HepG2 (cell line): ENCODE measurements around the gene HAP1. TPM values are rescaled to one million over a fixed set of nuclear protein-coding genes. Genes with fewer than 3 reads are reported as not detected.
A peak's percentile ranks its signal among the peaks of the same experiment; 100 is the strongest.

Experiments
- AKAP8 ChIP-seq: sonication (generic); formaldehyde crosslinking; IDR thresholded peaks from 2 replicates; pipeline ENCODE4 v1.5.1; 2020; ENCODE audit warnings: mild to moderate bottlenecking, missing genetic modification reagents
- BRD4 ChIP-seq: sonication (generic); formaldehyde crosslinking; IDR thresholded peaks from 2 replicates; pipeline ENCODE4 v1.4.0; 2020; ENCODE audit warnings: missing genetic modification reagents
- ESRRA ChIP-seq: sonication (generic); formaldehyde crosslinking; IDR thresholded peaks from 2 replicates; pipeline ENCODE4 v1.5.1; 2020; ENCODE audit warnings: mild to moderate bottlenecking, low read depth, missing genetic modification reagents
- GPN1 ChIP-seq: sonication (generic); formaldehyde crosslinking; IDR thresholded peaks from 2 replicates; pipeline ENCODE4 v1.5.1; 2020; ENCODE audit warnings: missing genetic modification reagents, borderline replicate concordance
- IKZF4 ChIP-seq: sonication (generic); formaldehyde crosslinking; IDR thresholded peaks from 2 replicates; pipeline ENCODE4 v1.5.1; 2020; ENCODE audit warnings: borderline replicate concordance, mild to moderate bottlenecking, low read depth, missing genetic modification reagents; ENCODE audit errors: not compliant biosample characterization
- MAFK ChIP-seq, 2 experiments: IDR thresholded peaks in 1 of 2; conservative IDR thresholded peaks in 1 of 2; 2 replicates each; pipeline ENCODE4 v1.6.1; 2011; ENCODE audit warnings: improper control_type of control experiment in 2 of 2, low read length in 2 of 2
- MAZ ChIP-seq, 2 experiments: sonication (generic) in 1 of 2; formaldehyde crosslinking in 1 of 2; IDR thresholded peaks; 2 replicates each; pipeline versions ENCODE4 v1.5.0 to v1.6.1; 2012 to 2020; ENCODE audit warnings: low read depth in 2 of 2, mild to moderate bottlenecking in 2 of 2, borderline replicate concordance in 1 of 2, improper control_type of control experiment in 1 of 2, low read length in 1 of 2, missing genetic modification reagents in 1 of 2, moderate library complexity in 1 of 2
- NR2C2 ChIP-seq: sonication (generic); formaldehyde crosslinking; IDR thresholded peaks from 2 replicates; pipeline ENCODE4 v1.4.0; 2020; ENCODE audit warnings: missing genetic modification reagents, mild to moderate bottlenecking, moderate library complexity, borderline replicate concordance
- PHB2 ChIP-seq: fragments of 450-650 bp; IDR thresholded peaks from 2 replicates; pipeline ENCODE4 v1.6.1; 2018; ENCODE audit not compliant: partially characterized antibody
- RXRB ChIP-seq: IDR thresholded peaks from 2 replicates; pipeline ENCODE4 v1.6.1; 2016; ENCODE audit warnings: borderline replicate concordance, missing genetic modification reagents, missing compliant biosample characterization
- SALL2 ChIP-seq: sonication (generic); formaldehyde crosslinking; IDR thresholded peaks from 2 replicates; pipeline ENCODE4 v1.8.1; 2023; ENCODE audit warnings: mild to moderate bottlenecking, missing genetic modification reagents, inconsistent platforms
- SP4 ChIP-seq: sonication (generic); formaldehyde crosslinking; IDR thresholded peaks from 2 replicates; pipeline ENCODE4 v1.8.1; 2023; ENCODE audit warnings: mild to moderate bottlenecking, missing genetic modification reagents
- STAT5B ChIP-seq: sonication (generic); formaldehyde crosslinking; IDR thresholded peaks from 2 replicates; pipeline ENCODE4 v1.4.0; 2020; ENCODE audit warnings: missing genetic modification reagents
- TBX3 ChIP-seq: fragments of 450-650 bp; IDR thresholded peaks from 2 replicates; pipeline ENCODE4 v1.6.1; 2017; ENCODE audit warnings: antibody characterized with exemption, mild to moderate bottlenecking, inconsistent platforms, borderline replicate concordance
- TEAD2 ChIP-seq: sonication (generic); formaldehyde crosslinking; IDR thresholded peaks from 2 replicates; pipeline ENCODE4 v1.9.0; 2021; ENCODE audit warnings: missing genetic modification reagents
- ZBTB21 ChIP-seq: sonication (generic); formaldehyde crosslinking; IDR thresholded peaks from 2 replicates; pipeline ENCODE4 v1.4.0; 2020; ENCODE audit warnings: missing genetic modification reagents
- ZKSCAN8 ChIP-seq: IDR thresholded peaks from 2 replicates; pipeline ENCODE4 v1.6.1; 2016; ENCODE audit warnings: borderline replicate concordance, missing genetic modification reagents, missing compliant biosample characterization
- ZNF263 ChIP-seq: sonication (generic); formaldehyde crosslinking; IDR thresholded peaks from 2 replicates; pipeline ENCODE4 v1.4.0; 2020; ENCODE audit warnings: missing genetic modification reagents
- ZNF317 ChIP-seq: sonication (generic); formaldehyde crosslinking; IDR thresholded peaks from 2 replicates; pipeline ENCODE4 v1.5.0; 2020; ENCODE audit warnings: mild to moderate bottlenecking, missing genetic modification reagents
- ZNF547 ChIP-seq: sonication (generic); formaldehyde crosslinking; IDR thresholded peaks from 2 replicates; pipeline ENCODE4 v1.5.1; 2020; ENCODE audit warnings: mild to moderate bottlenecking, missing genetic modification reagents
- ZNF674 ChIP-seq: sonication (generic); formaldehyde crosslinking; IDR thresholded peaks from 2 replicates; pipeline ENCODE4 v1.5.0; 2020; ENCODE audit warnings: low read depth, mild to moderate bottlenecking, missing genetic modification reagents
- ZNF703 ChIP-seq: sonication (generic); formaldehyde crosslinking; IDR thresholded peaks from 2 replicates; pipeline ENCODE4 v1.5.1; 2020; ENCODE audit warnings: missing genetic modification reagents, mild to moderate bottlenecking, moderate library complexity, borderline replicate concordance
- ZNF720 ChIP-seq: sonication (generic); formaldehyde crosslinking; IDR thresholded peaks from 2 replicates; pipeline ENCODE4 v1.4.0; 2020; ENCODE audit warnings: missing genetic modification reagents
- ZNF746 ChIP-seq: sonication (generic); formaldehyde crosslinking; IDR thresholded peaks from 2 replicates; pipeline ENCODE4 v1.8.0; 2022; ENCODE audit warnings: mild to moderate bottlenecking, missing genetic modification reagents
- ZNF790 ChIP-seq: sonication (generic); formaldehyde crosslinking; IDR thresholded peaks from 2 replicates; pipeline ENCODE4 v1.8.0; 2022; ENCODE audit warnings: missing genetic modification reagents, mild to moderate bottlenecking, borderline replicate concordance
- polyA plus RNA-seq, 8 experiments: library from polyadenylated mRNA; depleted of rRNA in 3 of 8; stranded (reverse) in 7 of 8; unstranded in 1 of 8; fragments of >200 nt; fragmentation: Illumina TruSeq in 4 of 8; extraction: Trizol in 4 of 8; gene quantifications; 2 replicates each; pipeline versions ENCODE4 v1.2.1 to v1.2.3, GENCODE V29; 2011 to 2016; ENCODE audit warnings: low read depth in 4 of 8, missing spikeins in 1 of 8, mixed read lengths in 1 of 8; ENCODE audit not compliant: insufficient read depth in 1 of 8
- total RNA-seq, 5 experiments: library from RNA; depleted of rRNA; stranded (reverse); fragments of >200 nt; fragmentation: Illumina TruSeq; extraction: Trizol; gene quantifications; 2 replicates each; pipeline ENCODE4 v1.2.3, GENCODE V29; 2016; ENCODE audit warnings: low read depth in 1 of 5
- TF ChIP-seq, protein P1 (sequence below): sonication (generic); formaldehyde crosslinking; IDR thresholded peaks from 2 replicates; pipeline ENCODE4 v1.8.1; 2023; ENCODE audit warnings: mild to moderate bottlenecking, missing genetic modification reagents
- TF ChIP-seq, protein P2 (sequence below): sonication (generic); formaldehyde crosslinking; IDR thresholded peaks from 2 replicates; pipeline ENCODE4 v1.4.0; 2020; ENCODE audit warnings: missing genetic modification reagents

Gene HAP1
- total and polyA plus RNA-seq, 2 of the 13 experiments (the other 11 are each of a cell fraction or from before 2014, with no cell fraction given), result 0.07 TPM

- TF ChIP-seq ZNF317 (CRISPR knock-in tag) (0 out of 2 replicates have a peak, but pooled peaks have one; percentile 17), ZNF746 (CRISPR knock-in tag) (no peak), RXRB (CRISPR knock-in tag) (no peak), ZNF703 (CRISPR knock-in tag) (no peak), ZNF720 (CRISPR knock-in tag) (no peak), ZNF790 (CRISPR knock-in tag) (peak; percentile 82; the same call in 1 of the 2 replicates), ZKSCAN8 (no peak), BRD4 (CRISPR knock-in tag) (no peak), ZNF263 (CRISPR knock-in tag) (peak; percentile 4; the same call in 1 of the 2 replicates), SALL2 (CRISPR knock-in tag) (peak; percentile 18; the same call in 1 of the 2 replicates), NR2C2 (CRISPR knock-in tag) (no peak), MAZ (IDR thresholded peaks at IDR 0.05; ENCODE audit: borderline replicate concordance, low read depth, low read length) (no peak), MAZ (CRISPR knock-in tag; IDR thresholded peaks at IDR 0.05; ENCODE audit: low read depth) (0 out of 2 replicates have a peak, but pooled peaks have one; percentile 16), TEAD2 (no peak), ESRRA (CRISPR knock-in tag) (no peak), ZBTB21 (CRISPR knock-in tag) (no peak), ZNF674 (no peak), PHB2 (no peak), SP4 (CRISPR knock-in tag) (peak; percentile 69), STAT5B (no peak), MAFK (conservative IDR thresholded peaks at IDR 0.05 in 1 of 2, IDR thresholded peaks at IDR 0.05 in 1 of 2; ENCODE audit: low read length in 2 of 2) (no peak), GPN1 (0 out of 2 replicates have a peak, but pooled peaks have one; percentile 64), ZNF547 (CRISPR knock-in tag) (peak; percentile 81), AKAP8 (CRISPR knock-in tag) (0 out of 2 replicates have a peak, but pooled peaks have one; percentile 35), TBX3 (no peak), IKZF4 (no peak)
- TF ChIP-seq, protein P1, sequence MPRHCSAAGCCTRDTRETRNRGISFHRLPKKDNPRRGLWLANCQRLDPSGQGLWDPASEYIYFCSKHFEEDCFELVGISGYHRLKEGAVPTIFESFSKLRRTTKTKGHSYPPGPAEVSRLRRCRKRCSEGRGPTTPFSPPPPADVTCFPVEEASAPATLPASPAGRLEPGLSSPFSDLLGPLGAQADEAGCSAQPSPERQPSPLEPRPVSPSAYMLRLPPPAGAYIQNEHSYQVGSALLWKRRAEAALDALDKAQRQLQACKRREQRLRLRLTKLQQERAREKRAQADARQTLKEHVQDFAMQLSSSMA (CRISPR knock-in tag), result no peak
- TF ChIP-seq, protein P2, sequence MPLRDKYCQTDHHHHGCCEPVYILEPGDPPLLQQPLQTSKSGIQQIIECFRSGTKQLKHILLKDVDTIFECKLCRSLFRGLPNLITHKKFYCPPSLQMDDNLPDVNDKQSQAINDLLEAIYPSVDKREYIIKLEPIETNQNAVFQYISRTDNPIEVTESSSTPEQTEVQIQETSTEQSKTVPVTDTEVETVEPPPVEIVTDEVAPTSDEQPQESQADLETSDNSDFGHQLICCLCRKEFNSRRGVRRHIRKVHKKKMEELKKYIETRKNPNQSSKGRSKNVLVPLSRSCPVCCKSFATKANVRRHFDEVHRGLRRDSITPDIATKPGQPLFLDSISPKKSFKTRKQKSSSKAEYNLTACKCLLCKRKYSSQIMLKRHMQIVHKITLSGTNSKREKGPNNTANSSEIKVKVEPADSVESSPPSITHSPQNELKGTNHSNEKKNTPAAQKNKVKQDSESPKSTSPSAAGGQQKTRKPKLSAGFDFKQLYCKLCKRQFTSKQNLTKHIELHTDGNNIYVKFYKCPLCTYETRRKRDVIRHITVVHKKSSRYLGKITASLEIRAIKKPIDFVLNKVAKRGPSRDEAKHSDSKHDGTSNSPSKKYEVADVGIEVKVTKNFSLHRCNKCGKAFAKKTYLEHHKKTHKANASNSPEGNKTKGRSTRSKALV, result peak; percentile 99
Observed at GRCh38 chr17:41734139-41734948, at the start of gene HAP1 (continued).
